ENCODE results near the gene ZSCAN10. TPM values are rescaled to one million over a fixed set of nuclear protein-coding genes. Genes with fewer than 3 reads are reported as not detected.

The ZSCAN10 gene
- total and polyA plus RNA-seq, 8 donors = 0.35 TPM; not detected in 7

DNA sequence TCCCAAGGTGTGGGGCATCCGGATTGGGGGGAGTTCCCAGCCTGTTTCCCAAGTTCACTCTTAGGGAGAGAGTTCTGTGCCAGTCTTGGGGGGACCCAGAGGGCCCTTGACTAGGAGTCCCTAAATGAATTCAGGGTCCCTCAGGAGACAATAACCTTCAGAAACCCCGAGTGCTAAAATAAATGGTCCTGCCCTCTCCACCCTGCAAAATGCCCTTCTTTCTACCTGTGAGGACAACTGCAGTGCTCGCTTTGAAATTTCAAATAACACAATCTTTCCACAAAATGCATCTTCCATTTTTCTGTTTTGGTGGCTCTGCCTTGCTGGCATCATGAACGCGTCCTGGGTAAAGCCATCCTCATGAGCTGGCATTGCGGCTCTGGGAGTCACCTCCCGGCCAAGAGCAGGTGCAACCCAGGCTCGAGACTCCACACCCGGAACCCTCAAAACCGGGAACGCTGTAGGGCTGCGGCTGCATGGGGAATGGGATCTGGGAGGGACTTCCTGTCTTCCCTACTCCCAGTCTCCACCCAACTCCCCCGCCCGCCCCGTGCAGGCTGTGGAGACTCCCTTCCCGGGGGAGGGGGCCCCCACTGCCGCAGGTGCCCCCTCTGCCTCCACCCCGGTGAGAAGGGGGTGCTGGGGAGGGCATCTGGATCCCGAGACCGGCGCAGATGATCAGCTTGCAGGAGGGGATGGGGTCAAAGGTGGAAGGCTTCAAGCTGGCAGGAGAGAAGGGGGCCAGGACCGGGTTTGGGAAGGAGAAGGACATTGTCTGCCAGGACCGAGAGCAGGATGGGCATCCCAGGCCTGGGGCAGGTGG, 13.2 kb upstream of the ZSCAN10 start, which contains the start of gene ZNF205:
TSS of gene ZNF205 (plus strand) at position 529 of the 823 bp plus-strand sequence. CDS start 845 bp downstream, outside the sequence.
- Histone ChIP-seq H3K36me3 (no peaks in the 10 kb centered on the region), H3K27me3 (no peaks in the 10 kb centered on the region), H3K9me3 (no peaks in the 10 kb centered on the region), H3K27ac (peak within 1 kb of the TSS in 2 of 4 donors; percentile 18 to 33), H3K4me1 (peaks cover 8 to 17% (median 17%) of the 10 kb centered on the region in 3 donors), H3K4me3 (peak within 1 kb of the TSS; percentile 31 to 85 (median 68))
- 5 to 7% methylated on average over 23 of the region's 23 CpGs for WGBS, 2 donors
- FAIRE-seq (no peak), ATAC-seq (peak; percentile 98 to 99 (median 98)), DNase-seq (peak; percentile 82 to 96 (median 85))
- TF ChIP-seq CTCF (IDR thresholded peaks at IDR 0.05) = no peak
- intact Hi-C loops (cut with DNase I) = no loop called here

DNA sequence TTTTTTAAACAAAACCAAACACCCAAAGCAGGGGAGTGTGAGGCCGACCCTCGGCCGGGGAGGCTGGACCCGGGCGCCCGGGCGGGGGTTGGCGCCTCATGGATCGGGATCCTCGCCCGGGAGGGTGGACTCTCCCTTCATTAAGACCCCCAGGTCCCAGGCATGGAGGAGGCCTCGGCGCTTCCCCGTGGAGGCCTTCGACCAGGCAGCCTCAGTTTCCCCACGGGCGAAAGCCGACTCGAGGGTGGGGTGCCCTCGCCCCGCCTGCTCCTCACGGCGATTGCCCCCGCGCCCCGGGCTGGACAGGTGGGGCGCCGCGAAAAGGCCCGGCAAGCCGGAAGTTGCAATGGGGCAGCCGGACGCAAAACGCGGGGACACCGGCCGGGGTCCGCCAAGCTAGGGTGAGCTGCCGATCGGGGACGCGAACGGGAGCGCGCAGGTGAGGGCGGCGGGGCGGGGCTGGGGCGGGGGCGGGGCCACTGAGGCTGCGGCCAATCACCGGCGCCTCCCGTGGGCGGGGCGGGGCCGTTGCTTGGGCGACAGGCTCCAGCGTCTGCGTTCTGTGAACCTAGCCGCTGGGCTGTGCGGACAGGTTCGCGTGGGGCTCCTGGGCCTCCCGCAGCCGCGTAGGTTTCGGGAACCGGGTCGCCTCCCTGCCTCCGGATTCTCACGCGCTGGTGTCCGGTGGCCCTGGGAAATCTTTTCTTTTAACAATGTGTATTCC, 7.3 kb upstream of the ZSCAN10 start:
- FAIRE-seq = no peak
- no peak for TF ChIP-seq CTCF (IDR thresholded peaks at IDR 0.05)
- Histone ChIP-seq H3K9me3 (no peaks in the 10 kb centered on the region), H3K27ac (peak overlapping the region; percentile 74 to 84 (median 76)), H3K27me3 (no peaks in the 10 kb centered on the region), H3K4me1 (peaks cover 0 to 5% (median 0%) of the 10 kb centered on the region in 3 donors), H3K36me3 (no peaks in the 10 kb centered on the region), H3K4me3 (peak overlapping the region; percentile 26 to 75 (median 61))
- ATAC-seq = peak; percentile 95 to 99 (median 98)
- DNase-seq = peak; percentile 90 to 98 (median 95)
- intact Hi-C loops (cut with DNase I) = no loop called here
- WGBS, 2 donors = 1% methylated on average over 47 to 74 of the region's 74 CpGs

DNA sequence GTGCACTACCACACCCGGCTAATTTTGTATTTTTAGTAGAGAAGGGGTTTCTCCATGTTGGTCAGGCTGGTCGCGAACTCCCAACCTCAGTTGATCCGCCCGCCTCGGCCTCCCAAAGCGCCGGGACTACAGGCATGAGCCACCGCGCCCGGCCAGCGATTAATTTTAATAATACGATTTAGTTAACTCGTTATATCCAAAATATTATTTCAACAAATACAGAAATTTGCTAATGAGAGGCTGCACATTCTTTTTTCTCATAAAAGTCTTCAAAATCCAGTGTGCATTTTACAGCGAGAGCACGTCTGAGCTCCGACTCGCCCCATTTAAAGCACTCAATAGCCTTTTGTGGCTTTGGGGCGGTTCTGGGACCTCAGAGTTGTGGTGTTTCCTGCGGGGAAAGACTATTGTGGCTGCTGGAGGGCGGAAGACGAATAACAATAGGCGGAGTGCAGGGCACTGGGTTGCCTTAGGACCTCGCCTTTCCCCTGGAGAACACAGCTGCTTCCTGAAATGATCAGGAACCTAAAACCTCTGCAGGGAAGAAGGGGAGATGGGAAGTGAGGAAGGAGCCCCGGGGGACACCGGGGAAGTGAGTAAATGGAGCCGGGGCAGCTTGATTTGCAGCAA, 2.9 kb upstream of the ZSCAN10 start:
- FAIRE-seq = no peak

More for the DNA sequence above, 2.9 kb upstream of the ZSCAN10 start:
- Histone ChIP-seq H3K4me3 (no peak overlapping the region), H3K27ac (peak overlapping the region in 2 of 4 donors; percentile 22 to 46), H3K4me1 (peaks cover 0 to 8% (median 0%) of the 10 kb centered on the region in 3 donors), H3K27me3 (no peaks in the 10 kb centered on the region), H3K9me3 (no peaks in the 10 kb centered on the region), H3K36me3 (no peaks in the 10 kb centered on the region)
- 67 to 73% methylated on average over 27 of the region's 27 CpGs for WGBS, 2 donors
- intact Hi-C loops (cut with DNase I) = no loop called here
- no peak for DNase-seq
- ATAC-seq = no peak
- TF ChIP-seq CTCF (IDR thresholded peaks at IDR 0.05) = no peak
